OCI-LY1 (cell line): ENCODE results near the gene PLCB4.

Experiments used
- H2AFZ ChIP-seq: fragments of 200-600 bp; sonication (generic), shearing (Covaris generic); 2 replicates; pipeline ENCODE4 v1.6.0; 2014; ENCODE audit warnings: antibody characterized with exemption, mild to moderate bottlenecking, low read length
- H3F3A ChIP-seq: fragments of 200-600 bp; sonication (generic), shearing (Covaris generic); 2 replicates; pipeline ENCODE4 v1.6.0; 2014; ENCODE audit warnings: mild to moderate bottlenecking, antibody characterized with exemption, low read length, moderate library complexity; ENCODE audit not compliant: insufficient read depth
- H3K27ac ChIP-seq: fragments of 200-600 bp; sonication (generic); 2 replicates; pipeline ENCODE4 v1.5.1; 2014; ENCODE audit warnings: low read length, mixed run types, mild to moderate bottlenecking, low read depth; ENCODE audit not compliant: poor library complexity, severe bottlenecking
- H3K27me3 ChIP-seq: fragments of 200-600 bp; sonication (generic); 2 replicates; pipeline ENCODE4 v1.6.0; 2014; ENCODE audit warnings: antibody characterized with exemption, mild to moderate bottlenecking, low read length, moderate library complexity; ENCODE audit not compliant: insufficient read depth
- H3K36me3 ChIP-seq: fragments of 200-600 bp; sonication (generic); 2 replicates; pipeline ENCODE4 v1.6.1; 2014; ENCODE audit warnings: mild to moderate bottlenecking, antibody characterized with exemption, low read length, moderate library complexity, mixed read lengths; ENCODE audit not compliant: insufficient read depth
- H3K4me1 ChIP-seq: fragments of 200-600 bp; sonication (generic); 2 replicates; pipeline ENCODE4 v1.5.1; 2014; ENCODE audit warnings: mild to moderate bottlenecking, low read length, moderate library complexity; ENCODE audit not compliant: insufficient read depth, severe bottlenecking
- H3K4me2 ChIP-seq: fragments of 200-600 bp; sonication (generic), shearing (Covaris generic); 2 replicates; pipeline ENCODE4 v1.6.1; 2014; ENCODE audit warnings: low read length
- H3K4me3 ChIP-seq: fragments of 200-600 bp; sonication (generic); 2 replicates; pipeline ENCODE4 v1.5.1; 2014; ENCODE audit warnings: low read length, low read depth, mild to moderate bottlenecking, mixed read lengths; ENCODE audit not compliant: poor library complexity, severe bottlenecking
- H3K79me2 ChIP-seq: fragments of 200-600 bp; shearing (Covaris generic); 2 replicates; pipeline ENCODE4 v1.6.1; 2016; ENCODE audit warnings: mixed run types, low read length, mixed read lengths; ENCODE audit not compliant: insufficient read depth
- H3K9ac ChIP-seq: fragments of 200-600 bp; sonication (generic), shearing (Covaris generic); 2 replicates; pipeline ENCODE4 v1.6.1; 2014; ENCODE audit warnings: mild to moderate bottlenecking, low read length, mixed read lengths
- H3K9me2 ChIP-seq: fragments of 200-600 bp; sonication (generic), shearing (Covaris generic); 2 replicates; pipeline ENCODE4 v1.6.1; 2014; ENCODE audit warnings: low read depth, mild to moderate bottlenecking, low read length, mixed read lengths
- H3K9me3 ChIP-seq: fragments of 200-600 bp; shearing (Covaris generic); 2 replicates; pipeline ENCODE4 v1.6.1; 2014; ENCODE audit warnings: low read length, mixed read lengths
- H4K20me1 ChIP-seq: fragments of 200-600 bp; sonication (generic), shearing (Covaris generic); 2 replicates; pipeline ENCODE4 v1.6.0; 2016; ENCODE audit warnings: mild to moderate bottlenecking, low read length; ENCODE audit not compliant: insufficient read depth
- CTCF ChIP-seq: fragments of 200-600 bp; sonication (generic), shearing (Covaris generic); IDR thresholded peaks from 2 replicates; pipeline ENCODE4 v1.5.1; 2017; ENCODE audit warnings: mild to moderate bottlenecking, antibody characterized with exemption, low read length, moderate library complexity, mixed read lengths
- EZH2 ChIP-seq: fragments of 200-600 bp; sonication (generic), shearing (Covaris generic); IDR thresholded peaks from 2 replicates; pipeline ENCODE4 v1.8.0; 2017; ENCODE audit warnings: borderline replicate concordance, mixed run types, mild to moderate bottlenecking, antibody characterized with exemption, low read length, moderate library complexity, mixed read lengths

The PLCB4 gene

GRCh38 chr20:9203081-9203447 lies 134.2 kb downstream of the PLCB4 start:
- Histone ChIP-seq H3K4me1 (no peaks in the 10 kb centered on the region), H2AFZ (no peak overlapping the region), H4K20me1 (no peaks in the 10 kb centered on the region), H3K27ac (no peak overlapping the region), H3K9ac (no peak overlapping the region), H3K4me2 (no peak overlapping the region), H3K9me3 (no peaks in the 10 kb centered on the region), H3K79me2 (no peaks in the 10 kb centered on the region), H3K9me2 (no peaks in the 10 kb centered on the region), H3K36me3 (no peaks in the 10 kb centered on the region), H3K27me3 (no peaks in the 10 kb centered on the region), H3F3A (no peaks in the 10 kb centered on the region), H3K4me3 (no peak overlapping the region)
- TF ChIP-seq EZH2 (no peak), CTCF (no peak)

- H3K27ac ChIP-seq = no peak overlapping the region
- no peaks in the 10 kb centered on the region for H4K20me1 ChIP-seq
- no peak overlapping the region for H2AFZ ChIP-seq
- no peaks in the 10 kb centered on the region for H3F3A ChIP-seq
- H3K4me3 ChIP-seq = no peak overlapping the region
- H3K9ac ChIP-seq = no peak overlapping the region
- H3K9me3 ChIP-seq = no peaks in the 10 kb centered on the region
- H3K4me2 ChIP-seq = no peak overlapping the region
- no peaks in the 10 kb centered on the region for H3K9me2 ChIP-seq
- H3K4me1 ChIP-seq = no peaks in the 10 kb centered on the region
- TF ChIP-seq EZH2 (no peak), CTCF (no peak)
- H3K79me2 ChIP-seq = no peaks in the 10 kb centered on the region
- H3K27me3 ChIP-seq = no peaks in the 10 kb centered on the region
- no peaks in the 10 kb centered on the region for H3K36me3 ChIP-seq
These were observed 136.1 kb downstream of the PLCB4 start for GRCh38 chr20:9204979-9205378.

- Histone ChIP-seq H3K4me1 (no peaks in the 10 kb centered on the region), H3K27me3 (no peaks in the 10 kb centered on the region)
These were observed 137.6 kb downstream of the PLCB4 start for GRCh38 chr20:9206486-9206885.

More at GRCh38 chr20:9206486-9206885, 137.6 kb downstream of the PLCB4 start:
- no peaks in the 10 kb centered on the region for H3K9me2 ChIP-seq
- no peaks in the 10 kb centered on the region for H3K36me3 ChIP-seq
- H3K9ac ChIP-seq = no peak overlapping the region
- no peaks in the 10 kb centered on the region for H3K79me2 ChIP-seq
- no peak overlapping the region for H2AFZ ChIP-seq
- H3K27ac ChIP-seq = no peak overlapping the region
- H4K20me1 ChIP-seq = no peaks in the 10 kb centered on the region
- H3K4me3 ChIP-seq = no peak overlapping the region
- H3K9me3 ChIP-seq = no peaks in the 10 kb centered on the region
- H3K4me2 ChIP-seq = no peak overlapping the region
- no peaks in the 10 kb centered on the region for H3F3A ChIP-seq
- TF ChIP-seq EZH2 (no peak), CTCF (no peak)
